Stomach (tissue), 9 donors: Measurements from ENCODE around the gene DIPK1B. TPM values are rescaled to one million over a fixed set of nuclear protein-coding genes. Genes with fewer than 3 reads are reported as not detected.

ENCODE experiments used
- DNase-seq, 2 donors: peaks; one replicate each; pipeline versions ENCODE4 v3.0.0 to v3.0.0-alpha.2; 2013 to 2019
- H3K27ac ChIP-seq, 5 donors: fragments of 200-600 bp in 4 of 5; sonication (generic) in 4 of 5; one replicate each; pipeline ENCODE4 v1.5.1; 2013 to 2019; ENCODE audit warnings: mild to moderate bottlenecking in 1 of 5, moderate library complexity in 1 of 5
- H3K27me3 ChIP-seq, 3 donors: fragments of 200-600 bp; sonication (generic); one replicate each; pipeline ENCODE4 v1.5.1; 2017 to 2019; ENCODE audit warnings: mixed run types in 1 of 3
- H3K36me3 ChIP-seq, 4 donors: fragments of 200-600 bp; sonication (generic); 1 replicate in 3 of 4; 2 replicates in 1 of 4; pipeline ENCODE4 v1.5.1; 2016 to 2019
- H3K4me1 ChIP-seq, 4 donors: fragments of 200-600 bp; sonication (generic); one replicate each; pipeline ENCODE4 v1.5.1; 2016 to 2019
- H3K4me3 ChIP-seq, 4 donors: fragments of 200-600 bp; sonication (generic) in 3 of 4; one replicate each; pipeline ENCODE4 v1.5.1; 2016 to 2019; ENCODE audit warnings: mild to moderate bottlenecking in 1 of 4
- H3K9me3 ChIP-seq, 4 donors: fragments of 200-600 bp; sonication (generic); one replicate each; pipeline ENCODE4 v1.5.1; 2016 to 2019
- EP300 ChIP-seq: sonication (generic); formaldehyde crosslinking; IDR thresholded peaks from one replicate; pipeline ENCODE4 v1.6.1; 2017; ENCODE audit warnings: antibody characterized with exemption
- POLR2A ChIP-seq, 4 donors: fragments of 450-650 bp; IDR thresholded peaks; one replicate each; pipeline ENCODE4 v1.6.1; 2016; ENCODE audit warnings: antibody characterized with exemption in 4 of 4, control low read depth in 2 of 4, mild to moderate bottlenecking in 1 of 4, moderate library complexity in 1 of 4
- POLR2AphosphoS5 ChIP-seq, 3 donors: sonication (generic); formaldehyde crosslinking; IDR thresholded peaks; one replicate each; pipeline ENCODE4 v1.6.1; 2016; ENCODE audit warnings: antibody characterized with exemption in 3 of 3
- WGBS, 5 donors: extraction: QIAGEN DNeasy Blood & Tissue Kit in 3 of 5; methylation state at CpG; one replicate each; pipeline versions ENCODE4 v1.1.5 to v1.1.7; 2013 to 2018; 5-methylcytosine and 5-hydroxymethylcytosine counted together
- intact Hi-C: fragments of 100-400 bp; cut with DNase I; formaldehyde crosslinking; loops from one replicate; pipeline ENCODE4 v1.15.1; 2023; ENCODE audit warnings: low total_unique reads
- polyA plus RNA-seq, 3 donors: library from polyadenylated mRNA; stranded (reverse); fragments of 200-250 nt; gene quantifications; one replicate each; pipeline ENCODE4 v1.2.3, GENCODE V29; 2013
- total RNA-seq, 5 donors: library from RNA; depleted of rRNA; stranded (reverse); fragments of >200 nt; gene quantifications; one replicate each; pipeline versions ENCODE4 v1.1.0 to v1.2.3, GENCODE V29; 2014 to 2016
- TF ChIP-seq, protein P1 (sequence below), 7 experiments: fragments of 450-650 bp in 4 of 7; fragments of 200-600 bp in 3 of 7; sonication (generic) in 3 of 7; IDR thresholded peaks; one replicate each; pipeline ENCODE4 v1.5.1; 2016 to 2019; ENCODE audit warnings: antibody characterized with exemption in 7 of 7, control low read depth in 2 of 7, mild to moderate bottlenecking in 1 of 7
- donor health status: healthy with polysubstance abuse.
- donor health status: Bipolar disorder and iron deficiency.
- donor health status: healthy.

The DIPK1B gene
- total and polyA plus RNA-seq, 8 donors, result 0.45 to 10.4 (median 4.0) TPM; not detected in 1

DNA sequence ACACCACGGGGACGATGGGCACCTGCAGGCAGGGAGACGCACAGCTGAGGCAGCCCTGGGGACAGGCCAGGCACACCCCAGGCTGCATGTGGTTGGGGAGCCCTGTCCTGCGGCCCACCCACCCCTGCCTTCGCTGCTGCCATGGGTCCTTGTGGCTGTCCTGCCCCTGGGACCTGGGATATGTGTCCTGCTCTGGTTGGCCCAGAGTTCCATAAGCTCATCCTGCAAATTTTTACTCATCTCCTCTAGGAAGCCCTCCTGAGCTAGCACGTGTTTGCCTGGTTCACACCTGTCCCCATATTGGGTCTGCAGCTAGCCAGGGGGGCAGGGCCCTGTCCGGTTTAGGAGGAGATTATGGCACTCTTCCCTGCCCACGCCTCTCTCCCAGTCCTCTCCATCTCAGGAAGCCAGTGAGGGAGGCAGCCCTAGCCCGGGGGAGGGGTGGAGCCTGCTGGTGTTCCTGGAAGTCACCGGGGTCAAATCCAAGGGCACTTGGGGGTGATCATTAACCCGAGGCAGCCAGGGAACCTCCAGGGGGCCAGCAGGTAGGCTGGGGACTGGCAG, 37.5 kb upstream of the DIPK1B start:
- WGBS, 5 donors, result 48 to 57% (median 53%) methylated on average over 7 to 11 of the region's 11 CpGs
- no peaks in the 10 kb centered on the region for H3K9me3 ChIP-seq
- peaks cover 0 to 21% (median 9%) of the 10 kb centered on the region in 3 donors for H3K27me3 ChIP-seq
- peaks cover 23 to 53% (median 51%) of the 10 kb centered on the region in 4 donors for H3K36me3 ChIP-seq
- H3K27ac ChIP-seq, result peak overlapping the region in 1 of 5 donors; percentile 41
- H3K4me1 ChIP-seq, result peaks cover 0 to 46% (median 24%) of the 10 kb centered on the region in 4 donors
- intact Hi-C loops, result no loop called here
- peak; percentile 72 to 91 for DNase-seq
- no peak overlapping the region for H3K4me3 ChIP-seq
- TF ChIP-seq POLR2A (IDR thresholded peaks at IDR 0.05) (no peak), POLR2AphosphoS5 (IDR thresholded peaks at IDR 0.05) (no peak), EP300 (no peak)
- TF ChIP-seq, protein P1, sequence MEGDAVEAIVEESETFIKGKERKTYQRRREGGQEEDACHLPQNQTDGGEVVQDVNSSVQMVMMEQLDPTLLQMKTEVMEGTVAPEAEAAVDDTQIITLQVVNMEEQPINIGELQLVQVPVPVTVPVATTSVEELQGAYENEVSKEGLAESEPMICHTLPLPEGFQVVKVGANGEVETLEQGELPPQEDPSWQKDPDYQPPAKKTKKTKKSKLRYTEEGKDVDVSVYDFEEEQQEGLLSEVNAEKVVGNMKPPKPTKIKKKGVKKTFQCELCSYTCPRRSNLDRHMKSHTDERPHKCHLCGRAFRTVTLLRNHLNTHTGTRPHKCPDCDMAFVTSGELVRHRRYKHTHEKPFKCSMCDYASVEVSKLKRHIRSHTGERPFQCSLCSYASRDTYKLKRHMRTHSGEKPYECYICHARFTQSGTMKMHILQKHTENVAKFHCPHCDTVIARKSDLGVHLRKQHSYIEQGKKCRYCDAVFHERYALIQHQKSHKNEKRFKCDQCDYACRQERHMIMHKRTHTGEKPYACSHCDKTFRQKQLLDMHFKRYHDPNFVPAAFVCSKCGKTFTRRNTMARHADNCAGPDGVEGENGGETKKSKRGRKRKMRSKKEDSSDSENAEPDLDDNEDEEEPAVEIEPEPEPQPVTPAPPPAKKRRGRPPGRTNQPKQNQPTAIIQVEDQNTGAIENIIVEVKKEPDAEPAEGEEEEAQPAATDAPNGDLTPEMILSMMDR (IDR thresholded peaks at IDR 0.05), result no peak

DNA sequence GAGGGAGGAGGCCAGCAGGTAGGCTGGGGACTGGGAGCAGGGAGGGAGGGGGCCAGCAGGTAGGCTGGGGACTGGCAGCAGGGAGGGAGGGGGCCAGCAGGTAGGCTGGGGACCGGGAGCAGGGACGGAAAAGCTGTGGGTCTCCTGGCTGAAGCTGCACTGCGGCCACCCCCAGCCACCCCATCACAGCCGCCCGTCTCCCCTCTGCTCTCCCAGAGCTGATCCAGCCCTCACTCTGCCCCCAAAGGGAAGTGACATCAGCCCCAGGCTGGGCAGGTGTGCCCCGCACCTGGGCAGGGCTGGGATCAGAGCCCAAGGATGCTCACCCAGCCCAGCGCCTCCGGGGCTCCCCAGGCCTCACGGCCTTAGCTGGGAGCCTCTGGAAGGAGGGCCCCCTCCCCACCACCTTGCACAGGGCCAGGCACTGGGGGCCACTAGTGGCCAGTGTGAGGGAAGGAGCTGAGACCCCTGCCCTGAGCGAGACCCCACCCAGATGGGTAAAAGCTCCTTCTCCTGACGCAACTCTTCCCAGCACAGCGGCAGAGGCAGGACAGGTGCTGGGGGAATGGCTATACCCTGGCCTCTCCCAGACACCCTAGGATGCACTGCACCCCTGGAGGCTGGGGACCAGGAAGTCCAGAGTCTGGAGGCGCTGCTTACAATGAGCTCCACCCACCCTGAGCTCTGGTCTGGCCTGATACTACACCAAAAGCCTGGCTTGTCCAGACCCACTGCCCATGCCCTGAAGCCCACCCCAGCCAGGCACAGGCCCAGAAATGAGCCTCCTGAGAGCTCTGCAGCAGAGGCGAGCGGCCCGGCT, 36.7 kb upstream of the DIPK1B start:
- DNase-seq, result peak in 1 of 2 donors; percentile 82
- intact Hi-C loops, result no loop called here
- no peaks in the 10 kb centered on the region for H3K9me3 ChIP-seq
- H3K27me3 ChIP-seq, result peaks cover 0 to 13% (median 1%) of the 10 kb centered on the region in 3 donors
- no peak overlapping the region for H3K4me3 ChIP-seq
- peaks cover 0 to 48% (median 23%) of the 10 kb centered on the region in 4 donors for H3K4me1 ChIP-seq
- H3K27ac ChIP-seq, result no peak overlapping the region
- WGBS, 5 donors, result 68 to 90% (median 77%) methylated on average over 8 to 16 of the region's 16 CpGs
- TF ChIP-seq POLR2A (IDR thresholded peaks at IDR 0.05), result no peak
- peaks cover 23 to 53% (median 51%) of the 10 kb centered on the region in 4 donors for H3K36me3 ChIP-seq

DNA sequence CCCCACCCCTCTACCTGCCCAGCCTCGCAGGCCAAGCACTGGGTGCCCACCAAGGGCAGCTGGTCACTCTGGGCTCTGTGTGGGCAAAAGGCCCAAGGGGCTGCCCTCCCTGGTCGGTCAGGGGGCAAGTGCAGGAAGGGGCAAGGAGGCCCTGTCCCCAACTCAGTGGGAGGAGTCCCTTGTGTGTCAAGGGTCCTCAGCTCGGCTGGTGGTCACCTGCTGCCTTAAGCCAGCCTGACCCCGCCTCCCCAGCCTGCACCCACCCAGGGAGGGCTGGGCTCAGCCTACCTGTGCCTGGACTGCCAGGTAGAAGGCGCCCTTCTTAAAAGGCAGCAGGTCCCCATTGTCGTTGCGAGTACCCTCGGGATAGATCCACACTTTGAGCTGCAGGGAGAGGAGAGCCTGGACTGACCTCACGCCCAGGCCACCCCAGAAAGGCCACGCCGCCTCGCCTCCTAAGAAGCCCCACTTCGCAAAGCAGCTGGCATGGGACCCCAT, 36.0 kb upstream of the DIPK1B start:
- WGBS, 5 donors, result 86 to 96% (median 93%) methylated on average over 10 to 13 of the region's 13 CpGs
- peaks cover 23 to 53% (median 51%) of the 10 kb centered on the region in 4 donors for H3K36me3 ChIP-seq
- DNase-seq, result no peak
- intact Hi-C loops, result no loop called here
- H3K4me3 ChIP-seq, result no peak overlapping the region
- H3K4me1 ChIP-seq, result peaks cover 0 to 46% (median 21%) of the 10 kb centered on the region in 4 donors
- TF ChIP-seq POLR2A (IDR thresholded peaks at IDR 0.05), result no peak
- TF ChIP-seq, protein P1 (IDR thresholded peaks at IDR 0.05), result no peak
- TF ChIP-seq POLR2AphosphoS5 (IDR thresholded peaks at IDR 0.05), result no peak
- no peak for TF ChIP-seq EP300
- no peak overlapping the region for H3K27ac ChIP-seq
- H3K27me3 ChIP-seq, result peaks cover 0 to 7% (median 0%) of the 10 kb centered on the region in 3 donors
- no peaks in the 10 kb centered on the region for H3K9me3 ChIP-seq

DNA sequence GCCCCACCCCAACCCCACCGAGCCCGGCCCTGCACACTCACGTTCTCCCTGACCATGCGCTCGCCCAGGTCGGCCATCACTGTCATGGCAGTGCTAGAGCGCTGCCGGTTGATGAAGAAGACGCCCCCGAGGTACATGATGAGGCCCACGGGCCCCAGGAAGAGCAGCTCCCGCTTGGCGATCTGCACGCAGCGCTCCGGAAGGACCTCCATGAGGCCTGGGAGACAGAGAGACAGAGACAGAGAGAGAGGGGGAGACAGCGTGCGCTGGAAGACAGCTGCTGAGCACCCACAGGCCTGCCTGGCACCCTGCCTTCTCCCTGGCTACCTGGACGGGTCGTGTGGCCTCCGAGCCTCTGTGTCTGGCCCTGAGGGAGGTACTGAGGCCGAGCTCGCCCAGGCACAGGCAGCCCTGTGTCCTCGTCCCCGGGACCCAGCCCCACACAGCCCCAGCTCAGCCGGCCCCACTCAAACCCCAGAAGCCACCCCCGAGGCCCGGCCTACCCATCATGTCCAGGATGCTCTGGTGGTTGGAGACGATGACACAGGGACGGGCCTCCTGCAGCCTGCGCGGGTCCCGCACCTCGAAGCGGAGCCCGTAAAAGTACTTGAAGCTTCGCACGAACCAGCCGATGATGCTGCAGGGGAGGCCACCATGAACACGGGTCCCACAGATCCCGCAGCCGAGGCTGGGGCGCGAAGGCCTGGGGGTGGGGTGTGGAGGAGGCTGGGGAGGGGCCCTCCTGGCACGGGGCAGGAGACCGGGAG, 35.3 kb upstream of the DIPK1B start:
- Histone ChIP-seq H3K4me1 (peaks cover 0 to 41% (median 14%) of the 10 kb centered on the region in 4 donors), H3K9me3 (no peaks in the 10 kb centered on the region), H3K4me3 (no peak overlapping the region), H3K27me3 (no peaks in the 10 kb centered on the region), H3K27ac (no peak overlapping the region), H3K36me3 (peaks cover 23 to 53% (median 51%) of the 10 kb centered on the region in 4 donors)
- no peak for DNase-seq
- WGBS, 5 donors, result 91 to 94% (median 91%) methylated on average over 40 to 46 of the region's 46 CpGs
- no peak for TF ChIP-seq POLR2A (IDR thresholded peaks at IDR 0.05)
- TF ChIP-seq, protein P1 (IDR thresholded peaks at IDR 0.05), result no peak
- no peak for TF ChIP-seq EP300
- TF ChIP-seq POLR2AphosphoS5 (IDR thresholded peaks at IDR 0.05), result no peak
- intact Hi-C loops, result no loop called here
